ENCODE results near the gene FABP7.

The FABP7 gene

DNA sequence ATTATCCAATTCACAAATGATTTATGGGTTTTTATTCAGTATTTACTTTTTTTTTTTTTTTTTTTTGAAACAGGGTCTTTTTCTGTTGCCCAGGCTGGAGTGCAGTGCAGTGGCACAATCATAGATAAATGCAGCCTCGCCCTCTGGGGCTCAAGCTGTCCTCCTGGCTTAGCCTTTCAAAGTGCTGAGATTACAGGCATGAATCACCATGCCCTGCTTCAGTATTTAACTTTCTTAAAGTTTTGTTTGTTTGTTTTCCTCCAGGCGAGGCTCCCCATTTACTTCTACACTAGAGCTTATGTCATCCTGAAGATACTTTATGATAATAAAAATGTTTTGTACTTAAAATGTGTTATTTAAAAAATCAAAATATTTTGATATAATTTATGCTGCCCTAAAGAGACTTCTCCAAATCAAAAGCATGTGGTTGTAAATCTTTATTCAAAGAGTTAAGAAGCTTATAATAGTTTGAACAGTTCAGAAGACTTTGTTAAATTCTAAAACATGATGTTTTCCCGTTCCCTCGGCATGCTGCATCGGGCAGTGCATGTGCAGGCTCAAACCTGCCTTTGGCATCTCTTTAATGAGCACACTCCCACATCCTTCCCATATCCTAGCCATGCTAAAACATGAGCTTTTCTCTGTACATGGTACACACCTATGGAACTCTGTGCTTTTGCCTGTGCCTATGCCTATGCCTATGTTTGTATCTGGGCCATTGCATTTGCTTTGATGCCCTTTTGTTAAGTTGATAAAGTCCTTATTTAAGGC lies 20.6 kb downstream of the FABP7 start:
- Histone ChIP-seq H3K27me3 (ENCODE audit: control insufficient read depth, insufficient read depth, low read length) (no peaks in the 10 kb centered on the region), H3K9me3 (ENCODE audit: control insufficient read depth, low read depth, low read length) (no peaks in the 10 kb centered on the region), H3K4me1 (ENCODE audit: control insufficient read depth, low read depth, low read length) (peaks cover 8% of the 10 kb centered on the region), H3K4me3 (ENCODE audit: low read length) (no peak overlapping the region), H3K9ac (ENCODE audit: low read length) (no peak overlapping the region), H3K27ac (ENCODE audit: low read length) (no peak overlapping the region), H3K36me3 (ENCODE audit: control insufficient read depth, low read depth, low read length) (no peaks in the 10 kb centered on the region)

DNA sequence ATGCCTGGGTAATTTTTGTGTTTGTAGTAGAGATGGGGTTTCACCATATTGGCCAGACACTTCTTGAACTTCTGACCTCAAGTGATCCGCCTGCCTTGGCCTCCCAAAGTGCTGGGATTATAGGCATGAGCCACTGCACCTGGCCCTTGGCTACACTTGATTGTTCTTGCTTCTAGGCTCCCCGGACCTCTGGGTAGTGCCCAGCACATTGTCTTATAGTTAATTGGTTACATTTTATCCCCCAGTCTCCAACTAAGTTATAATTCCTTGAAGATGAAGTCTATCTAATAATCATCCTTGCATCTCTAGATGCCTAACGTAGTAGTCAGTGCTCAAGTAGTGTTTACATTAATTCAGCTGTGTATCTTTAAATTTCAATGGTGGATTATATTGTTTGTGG lies 21.4 kb downstream of the FABP7 start:
- no peaks in the 10 kb centered on the region for H3K27me3 ChIP-seq (ENCODE audit: control insufficient read depth, insufficient read depth, low read length)
- H3K36me3 ChIP-seq (ENCODE audit: control insufficient read depth, low read depth, low read length), result no peaks in the 10 kb centered on the region
- H3K9me3 ChIP-seq (ENCODE audit: control insufficient read depth, low read depth, low read length), result no peaks in the 10 kb centered on the region
- no peak overlapping the region for H3K4me3 ChIP-seq (ENCODE audit: low read length)
- no peak overlapping the region for H3K27ac ChIP-seq (ENCODE audit: low read length)
- H3K4me1 ChIP-seq (ENCODE audit: control insufficient read depth, low read depth, low read length), result peaks cover 8% of the 10 kb centered on the region
- no peak overlapping the region for H3K9ac ChIP-seq (ENCODE audit: low read length)

DNA sequence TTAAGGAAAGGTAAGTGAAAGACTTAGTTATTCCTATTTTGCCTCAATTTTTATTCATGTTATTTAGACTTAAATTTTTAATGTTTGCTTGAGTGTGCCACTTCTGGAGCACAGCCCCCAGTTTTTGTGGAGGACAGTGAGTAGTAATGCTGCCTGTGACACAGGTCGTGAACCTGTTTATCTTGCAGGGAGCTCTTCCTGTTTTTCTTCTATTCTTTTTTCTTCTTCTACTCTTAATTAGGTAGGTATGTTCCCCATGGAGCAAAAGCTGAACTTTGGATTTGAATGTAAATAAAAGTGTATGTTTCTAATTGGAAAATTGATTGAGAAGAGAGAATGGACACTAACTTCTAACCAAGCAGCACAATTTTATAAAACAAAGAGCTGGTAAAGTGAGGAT lies 21.9 kb downstream of the FABP7 start:
- Histone ChIP-seq H3K27ac (ENCODE audit: low read length) (no peak overlapping the region), H3K9ac (ENCODE audit: low read length) (no peak overlapping the region), H3K27me3 (ENCODE audit: control insufficient read depth, insufficient read depth, low read length) (no peaks in the 10 kb centered on the region), H3K36me3 (ENCODE audit: control insufficient read depth, low read depth, low read length) (no peaks in the 10 kb centered on the region), H3K4me3 (ENCODE audit: low read length) (no peak overlapping the region), H3K9me3 (ENCODE audit: control insufficient read depth, low read depth, low read length) (no peaks in the 10 kb centered on the region), H3K4me1 (ENCODE audit: control insufficient read depth, low read depth, low read length) (peaks cover 8% of the 10 kb centered on the region)

DNA sequence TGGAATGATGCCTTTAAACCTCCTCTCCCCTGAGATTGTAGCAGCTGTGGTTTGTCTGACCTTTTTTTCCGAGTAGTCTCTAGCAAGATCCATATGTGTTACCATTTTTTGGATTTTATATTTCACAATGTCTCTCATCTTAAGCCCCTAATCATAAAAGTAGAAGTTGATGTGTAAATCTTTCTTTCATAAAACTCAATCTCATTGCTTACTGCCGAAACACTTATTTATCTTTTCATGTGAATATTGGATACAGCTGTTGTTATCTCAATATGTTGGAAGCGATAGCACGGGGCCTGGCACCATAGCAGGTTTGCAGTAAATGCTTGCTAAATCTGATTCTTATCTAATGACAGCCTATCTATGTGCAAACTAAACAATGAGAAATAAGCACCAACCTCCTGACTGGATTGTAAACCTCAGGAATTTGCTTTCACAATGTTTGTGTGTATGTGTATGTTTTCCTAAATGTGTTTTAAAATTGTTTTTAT lies 23.7 kb downstream of the FABP7 start:
- H3K9me3 ChIP-seq (ENCODE audit: control insufficient read depth, low read depth, low read length), result no peaks in the 10 kb centered on the region
- H3K4me3 ChIP-seq (ENCODE audit: low read length), result no peak overlapping the region
- H3K36me3 ChIP-seq (ENCODE audit: control insufficient read depth, low read depth, low read length), result no peaks in the 10 kb centered on the region
- peaks cover 8% of the 10 kb centered on the region for H3K4me1 ChIP-seq (ENCODE audit: control insufficient read depth, low read depth, low read length)
- no peaks in the 10 kb centered on the region for H3K27me3 ChIP-seq (ENCODE audit: control insufficient read depth, insufficient read depth, low read length)
- H3K9ac ChIP-seq (ENCODE audit: low read length), result no peak overlapping the region
- no peak overlapping the region for H3K27ac ChIP-seq (ENCODE audit: low read length)

DNA sequence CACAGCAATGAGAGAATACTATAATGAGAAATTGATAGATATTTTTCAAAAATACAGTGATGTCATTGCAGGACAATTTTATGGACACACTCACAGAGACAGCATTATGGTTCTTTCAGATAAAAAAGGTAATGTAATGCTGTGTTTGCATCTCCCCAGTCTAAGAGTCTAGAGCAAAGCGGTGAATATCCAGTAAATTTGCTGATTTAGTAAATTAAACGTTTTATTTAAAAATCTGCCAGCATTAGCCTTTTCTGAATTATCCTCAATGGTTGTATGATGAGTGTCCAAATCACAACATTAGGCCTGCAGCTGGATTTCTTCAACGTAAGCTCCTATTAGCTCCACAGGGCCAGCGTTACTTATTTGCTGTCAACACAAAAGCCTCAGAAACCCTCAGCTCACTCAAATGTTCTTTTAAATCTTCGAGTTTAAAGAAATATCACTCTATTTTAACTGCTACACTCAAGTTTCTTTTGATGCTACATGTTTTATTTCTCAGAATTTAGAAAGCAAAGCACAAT lies 25.5 kb downstream of the FABP7 start:
- H3K9me3 ChIP-seq (ENCODE audit: control insufficient read depth, low read depth, low read length), result no peaks in the 10 kb centered on the region
- no peaks in the 10 kb centered on the region for H3K36me3 ChIP-seq (ENCODE audit: control insufficient read depth, low read depth, low read length)
- H3K27me3 ChIP-seq (ENCODE audit: control insufficient read depth, insufficient read depth, low read length), result no peaks in the 10 kb centered on the region
- H3K9ac ChIP-seq (ENCODE audit: low read length), result no peak overlapping the region
- H3K27ac ChIP-seq (ENCODE audit: low read length), result no peak overlapping the region
- peaks cover 8% of the 10 kb centered on the region for H3K4me1 ChIP-seq (ENCODE audit: control insufficient read depth, low read depth, low read length)
- H3K4me3 ChIP-seq (ENCODE audit: low read length), result no peak overlapping the region

DNA sequence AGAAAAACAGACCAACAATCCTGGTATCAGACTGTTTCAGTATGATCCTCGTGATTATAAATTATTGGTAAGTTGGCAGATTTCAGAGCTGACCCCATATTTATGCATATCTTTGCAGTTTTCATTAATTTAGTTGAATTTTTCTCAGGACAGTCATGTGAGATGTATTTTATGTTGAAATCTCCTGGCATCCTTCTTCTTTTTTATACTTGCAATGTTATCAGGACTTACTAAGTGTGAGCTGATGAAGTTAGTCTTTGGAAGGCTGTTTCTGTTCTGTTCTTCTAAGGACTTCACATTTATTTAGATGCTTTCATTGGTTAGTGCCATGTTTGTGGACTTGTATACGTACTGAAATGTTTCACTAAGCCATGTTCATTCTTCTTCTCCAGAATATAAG lies 26.8 kb downstream of the FABP7 start:
- Histone ChIP-seq H3K9me3 (ENCODE audit: control insufficient read depth, low read depth, low read length) (no peaks in the 10 kb centered on the region), H3K36me3 (ENCODE audit: control insufficient read depth, low read depth, low read length) (no peaks in the 10 kb centered on the region), H3K27ac (ENCODE audit: low read length) (no peak overlapping the region), H3K4me1 (ENCODE audit: control insufficient read depth, low read depth, low read length) (peaks cover 4% of the 10 kb centered on the region), H3K9ac (ENCODE audit: low read length) (no peak overlapping the region), H3K27me3 (ENCODE audit: control insufficient read depth, insufficient read depth, low read length) (no peaks in the 10 kb centered on the region), H3K4me3 (ENCODE audit: low read length) (no peak overlapping the region)

DNA sequence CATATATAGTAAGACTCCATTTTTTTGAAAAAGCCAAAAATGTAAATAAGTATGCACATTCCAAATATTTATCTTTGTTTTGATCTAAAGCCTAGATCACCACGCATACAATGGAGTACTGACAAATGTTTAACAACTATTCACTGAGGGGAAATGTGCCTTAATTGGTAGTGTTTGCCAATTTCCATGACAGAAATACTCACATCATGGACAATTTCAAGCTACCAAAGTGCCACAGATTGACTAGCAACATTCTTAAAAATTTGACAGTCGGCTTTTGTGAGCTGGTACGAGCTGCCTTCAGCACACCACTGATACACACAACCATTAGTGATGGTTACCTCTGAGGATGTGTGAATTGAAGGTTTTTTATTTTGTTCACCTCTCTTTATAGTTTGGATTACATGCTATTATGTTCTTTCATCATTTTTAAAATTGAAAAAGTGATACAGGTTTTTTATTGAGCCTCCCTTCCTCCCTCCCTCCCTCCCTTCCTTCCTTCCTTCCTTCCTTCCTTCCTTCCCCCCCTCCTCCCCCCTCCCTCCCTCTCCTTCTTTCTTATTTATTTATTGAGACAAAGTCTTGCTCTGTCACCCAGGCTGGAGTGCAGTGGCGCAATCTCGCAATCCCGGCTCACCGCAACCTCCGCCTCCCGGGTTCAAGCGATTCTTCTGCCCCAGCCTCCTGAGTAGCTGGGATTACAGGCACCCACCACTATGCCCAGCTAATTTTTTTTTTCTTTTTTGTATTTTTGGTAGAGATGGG lies 28.8 kb downstream of the FABP7 start:
- no peaks in the 10 kb centered on the region for H3K9me3 ChIP-seq (ENCODE audit: control insufficient read depth, low read depth, low read length)
- no peaks in the 10 kb centered on the region for H3K36me3 ChIP-seq (ENCODE audit: control insufficient read depth, low read depth, low read length)
- no peaks in the 10 kb centered on the region for H3K4me1 ChIP-seq (ENCODE audit: control insufficient read depth, low read depth, low read length)
- no peak overlapping the region for H3K9ac ChIP-seq (ENCODE audit: low read length)
- no peak overlapping the region for H3K27ac ChIP-seq (ENCODE audit: low read length)
- no peaks in the 10 kb centered on the region for H3K27me3 ChIP-seq (ENCODE audit: control insufficient read depth, insufficient read depth, low read length)
- H3K4me3 ChIP-seq (ENCODE audit: low read length), result no peak overlapping the region

DNA sequence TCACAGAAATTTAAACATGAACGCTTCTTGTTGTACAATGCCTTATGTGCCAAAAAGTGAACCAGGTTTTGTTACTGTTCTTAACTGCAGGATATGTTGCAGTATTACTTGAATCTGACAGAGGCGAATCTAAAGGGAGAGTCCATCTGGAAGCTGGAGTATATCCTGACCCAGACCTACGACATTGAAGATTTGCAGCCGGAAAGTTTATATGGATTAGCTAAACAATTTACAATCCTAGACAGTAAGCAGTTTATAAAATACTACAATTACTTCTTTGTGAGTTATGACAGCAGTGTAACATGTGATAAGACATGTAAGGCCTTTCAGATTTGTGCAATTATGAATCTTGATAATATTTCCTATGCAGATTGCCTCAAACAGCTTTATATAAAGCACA lies 29.5 kb downstream of the FABP7 start:
- Histone ChIP-seq H3K9ac (ENCODE audit: low read length) (no peak overlapping the region), H3K9me3 (ENCODE audit: control insufficient read depth, low read depth, low read length) (no peaks in the 10 kb centered on the region), H3K27me3 (ENCODE audit: control insufficient read depth, insufficient read depth, low read length) (no peaks in the 10 kb centered on the region), H3K4me3 (ENCODE audit: low read length) (no peak overlapping the region), H3K27ac (ENCODE audit: low read length) (no peak overlapping the region), H3K4me1 (ENCODE audit: control insufficient read depth, low read depth, low read length) (no peaks in the 10 kb centered on the region), H3K36me3 (ENCODE audit: control insufficient read depth, low read depth, low read length) (no peaks in the 10 kb centered on the region)

DNA sequence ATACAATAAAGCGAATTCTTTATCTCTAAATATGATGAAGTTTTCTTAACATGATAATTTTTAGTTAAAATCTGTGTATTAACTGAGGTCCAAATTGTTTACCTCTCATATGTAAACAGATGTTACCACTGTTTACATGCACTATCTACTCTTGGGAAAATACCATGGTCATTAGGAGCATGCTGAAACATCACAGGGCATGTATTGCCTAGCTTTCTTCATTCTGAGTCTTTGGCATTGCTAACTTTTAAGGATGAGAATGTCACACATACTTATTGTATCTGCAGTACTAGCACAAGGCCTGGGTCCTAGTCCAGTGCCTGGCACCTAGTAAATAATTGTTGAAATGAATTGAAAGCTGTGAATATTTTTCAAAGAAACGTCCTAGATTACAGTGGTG lies 30.2 kb downstream of the FABP7 start:
- H3K4me1 ChIP-seq (ENCODE audit: control insufficient read depth, low read depth, low read length), result no peaks in the 10 kb centered on the region
- no peak overlapping the region for H3K27ac ChIP-seq (ENCODE audit: low read length)
- H3K36me3 ChIP-seq (ENCODE audit: control insufficient read depth, low read depth, low read length), result no peaks in the 10 kb centered on the region
- no peak overlapping the region for H3K4me3 ChIP-seq (ENCODE audit: low read length)
- no peak overlapping the region for H3K9ac ChIP-seq (ENCODE audit: low read length)
- no peaks in the 10 kb centered on the region for H3K9me3 ChIP-seq (ENCODE audit: control insufficient read depth, low read depth, low read length)
- H3K27me3 ChIP-seq (ENCODE audit: control insufficient read depth, insufficient read depth, low read length), result no peaks in the 10 kb centered on the region

DNA sequence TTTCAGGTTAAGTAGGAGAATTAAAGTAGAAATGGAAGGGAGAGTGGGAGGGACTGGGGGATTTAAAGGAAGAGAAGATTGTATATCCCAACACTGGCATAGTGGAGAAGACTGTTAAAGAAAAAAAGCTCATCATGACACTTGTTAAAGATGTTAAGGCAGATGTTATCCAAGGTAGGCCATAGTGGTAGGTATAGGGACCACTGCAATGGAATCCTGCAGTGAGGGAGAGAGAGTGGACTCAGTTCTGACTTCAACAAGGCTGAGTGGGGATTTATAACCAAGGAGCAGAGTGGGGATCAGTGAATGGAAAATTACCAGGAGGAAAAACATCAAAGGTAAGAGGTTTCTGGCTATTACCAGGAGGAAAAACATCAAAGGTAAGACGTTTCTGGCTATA lies 30.7 kb downstream of the FABP7 start:
- no peak overlapping the region for H3K27ac ChIP-seq (ENCODE audit: low read length)

DNA sequence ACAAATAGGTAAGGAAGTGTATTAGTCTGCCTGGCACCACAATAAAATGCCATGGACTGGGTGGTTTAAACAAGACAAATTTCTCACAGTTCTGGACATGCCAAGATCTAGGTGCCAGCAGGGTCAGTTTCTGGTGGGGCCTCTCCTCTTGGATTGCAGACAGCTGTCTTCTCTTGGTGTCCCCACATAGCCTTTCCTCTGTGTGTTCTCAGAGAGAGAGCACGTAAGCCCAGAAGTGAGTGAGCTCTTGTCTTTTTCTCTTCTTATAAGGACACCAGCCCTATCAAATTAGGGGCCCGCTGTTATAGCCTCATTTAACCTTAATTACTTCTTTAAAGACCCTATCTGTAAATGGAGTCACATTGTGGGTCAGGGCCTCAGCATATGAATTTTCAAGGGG lies 37.8 kb downstream of the FABP7 start:
- Histone ChIP-seq H3K9me3 (ENCODE audit: control insufficient read depth, low read depth, low read length) (no peaks in the 10 kb centered on the region), H3K4me1 (ENCODE audit: control insufficient read depth, low read depth, low read length) (no peaks in the 10 kb centered on the region), H3K27ac (ENCODE audit: low read length) (no peak overlapping the region), H3K4me3 (ENCODE audit: low read length) (no peak overlapping the region), H3K9ac (ENCODE audit: low read length) (no peak overlapping the region), H3K36me3 (ENCODE audit: control insufficient read depth, low read depth, low read length) (no peaks in the 10 kb centered on the region), H3K27me3 (ENCODE audit: control insufficient read depth, insufficient read depth, low read length) (no peaks in the 10 kb centered on the region)

More for the DNA sequence above, 30.7 kb downstream of the FABP7 start:
- no peaks in the 10 kb centered on the region for H3K4me1 ChIP-seq (ENCODE audit: control insufficient read depth, low read depth, low read length)
- no peaks in the 10 kb centered on the region for H3K27me3 ChIP-seq (ENCODE audit: control insufficient read depth, insufficient read depth, low read length)
- H3K9ac ChIP-seq (ENCODE audit: low read length), result no peak overlapping the region
- no peak overlapping the region for H3K4me3 ChIP-seq (ENCODE audit: low read length)
- H3K36me3 ChIP-seq (ENCODE audit: control insufficient read depth, low read depth, low read length), result no peaks in the 10 kb centered on the region
- H3K9me3 ChIP-seq (ENCODE audit: control insufficient read depth, low read depth, low read length), result no peaks in the 10 kb centered on the region

All from iPS-18a (cell line).